Stimulated activated naive CD4-positive, alpha-beta T cell treated with Interleukin-2 at 50 U/mL for 16 hours (primary cell): ENCODE data around the gene WDR88.
"Not testable (repeated sequence)": the region's sequence is repeated elsewhere in the genome, so short reads cannot be mapped to it uniquely, and the experiment has no call there.

Experiments used
- DNase-seq: peaks from one replicate; lab custom pipeline; 2025; lab: John Stamatoyannopoulos, UW

The WDR88 gene

GRCh38 chr19:33171222-33171795, 39.4 kb downstream of the WDR88 start:
- no peak for DNase-seq

- DNase-seq, result no peak
Observed at GRCh38 chr19:33171916-33172359, 40.0 kb downstream of the WDR88 start.

GRCh38 chr19:33174186-33174585, 42.3 kb downstream of the WDR88 start:
- DNase-seq, result no peak

- no peak for DNase-seq
Observed at GRCh38 chr19:33175156-33175782, 43.4 kb downstream of the WDR88 start.

- DNase-seq, result no peak
Observed at GRCh38 chr19:33175886-33176669, 44.2 kb downstream of the WDR88 start.

GRCh38 chr19:33176670-33177416, 44.9 kb downstream of the WDR88 start:
- peak; percentile 95 for DNase-seq

DNA sequence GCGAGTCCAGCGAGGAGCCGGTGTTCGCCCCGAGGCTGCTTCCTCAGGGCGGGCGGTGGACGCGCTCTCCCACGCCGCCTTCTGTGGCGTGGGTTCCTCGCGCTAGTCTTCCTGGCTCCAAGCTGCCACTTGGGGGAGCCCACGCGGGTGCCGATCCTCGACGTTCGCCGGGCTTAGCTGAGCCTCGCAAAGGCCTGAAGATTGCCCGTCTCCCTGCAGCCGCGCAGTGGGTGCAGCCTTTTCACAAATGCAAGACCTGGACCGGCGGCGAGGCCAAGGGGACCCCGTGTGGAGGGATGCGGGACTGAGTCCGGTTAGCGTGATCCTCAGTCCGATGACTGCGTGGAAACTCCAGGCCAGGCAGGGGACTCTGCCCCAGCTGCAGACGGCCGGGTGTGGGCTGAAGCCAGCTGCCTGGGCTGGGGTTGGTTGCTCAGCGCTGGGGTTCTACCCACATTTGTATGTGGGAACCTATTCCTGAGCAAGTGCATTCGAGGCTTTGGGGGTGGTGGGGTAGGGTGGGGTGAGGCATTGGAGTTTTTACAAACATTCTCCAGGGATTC, 45.6 kb downstream of the WDR88 start:
- DNase-seq, result no peak

GRCh38 chr19:33186431-33187182, 54.7 kb downstream of the WDR88 start:
- DNase-seq, result no peak

DNA sequence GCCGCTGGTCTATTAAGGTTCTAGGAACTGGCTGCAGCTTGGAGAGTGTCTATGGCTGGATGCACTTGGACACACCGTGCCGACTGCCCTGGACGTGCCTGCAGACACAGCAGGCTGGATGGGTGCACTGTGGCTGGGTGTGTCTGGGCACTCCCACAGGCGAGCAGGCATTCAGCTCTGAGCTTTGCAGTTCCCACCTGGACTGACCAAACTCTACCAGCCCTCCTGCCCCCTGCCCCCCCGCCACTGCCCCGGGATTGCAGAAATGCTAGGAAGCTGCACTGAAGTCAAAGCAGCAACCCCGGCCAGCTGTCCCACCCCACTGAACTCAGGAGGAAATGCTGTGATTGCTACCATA, 55.2 kb downstream of the WDR88 start:
- DNase-seq, result no peak

DNA sequence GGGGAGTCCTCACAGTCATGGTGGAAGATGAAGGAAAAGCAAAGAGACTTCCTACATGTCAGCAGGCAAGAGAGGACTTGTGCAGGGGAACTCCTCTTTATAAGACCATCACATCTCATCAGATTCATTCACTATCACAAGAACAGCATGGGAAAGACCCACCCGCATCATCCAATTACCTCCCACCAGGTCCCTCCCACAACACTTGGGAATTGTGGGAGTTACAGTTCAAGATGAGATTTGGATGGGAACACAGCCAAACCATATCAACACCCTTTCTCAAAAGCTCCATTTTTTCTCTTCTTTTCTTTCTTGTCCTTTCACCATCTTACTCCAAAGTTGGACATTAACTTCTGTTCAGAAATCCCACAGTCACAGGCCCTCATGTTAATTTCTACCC, 57.5 kb downstream of the WDR88 start:
- DNase-seq, result no peak

- not testable (repeated sequence) for DNase-seq
Observed at GRCh38 chr19:33191092-33191491, 59.2 kb downstream of the WDR88 start.

- DNase-seq, result no peak
Observed at GRCh38 chr19:33191501-33191900, 59.6 kb downstream of the WDR88 start.

GRCh38 chr19:33192010-33192409, 60.1 kb downstream of the WDR88 start:
- DNase-seq, result no peak

- no peak for DNase-seq
Observed at GRCh38 chr19:33193269-33193864, 61.5 kb downstream of the WDR88 start.

GRCh38 chr19:33193865-33194362, 62.0 kb downstream of the WDR88 start, which contains the start of gene LRP3:
TSS of gene LRP3 (plus strand) at chr19:33194330. CDS start at chr19:33194786, 456 bp downstream.
- DNase-seq, result no peak

GRCh38 chr19:33194532-33194885, 62.6 kb downstream of the WDR88 start:
- no peak for DNase-seq

- no peak for DNase-seq
Observed at GRCh38 chr19:33194886-33195644, 63.2 kb downstream of the WDR88 start.

DNA sequence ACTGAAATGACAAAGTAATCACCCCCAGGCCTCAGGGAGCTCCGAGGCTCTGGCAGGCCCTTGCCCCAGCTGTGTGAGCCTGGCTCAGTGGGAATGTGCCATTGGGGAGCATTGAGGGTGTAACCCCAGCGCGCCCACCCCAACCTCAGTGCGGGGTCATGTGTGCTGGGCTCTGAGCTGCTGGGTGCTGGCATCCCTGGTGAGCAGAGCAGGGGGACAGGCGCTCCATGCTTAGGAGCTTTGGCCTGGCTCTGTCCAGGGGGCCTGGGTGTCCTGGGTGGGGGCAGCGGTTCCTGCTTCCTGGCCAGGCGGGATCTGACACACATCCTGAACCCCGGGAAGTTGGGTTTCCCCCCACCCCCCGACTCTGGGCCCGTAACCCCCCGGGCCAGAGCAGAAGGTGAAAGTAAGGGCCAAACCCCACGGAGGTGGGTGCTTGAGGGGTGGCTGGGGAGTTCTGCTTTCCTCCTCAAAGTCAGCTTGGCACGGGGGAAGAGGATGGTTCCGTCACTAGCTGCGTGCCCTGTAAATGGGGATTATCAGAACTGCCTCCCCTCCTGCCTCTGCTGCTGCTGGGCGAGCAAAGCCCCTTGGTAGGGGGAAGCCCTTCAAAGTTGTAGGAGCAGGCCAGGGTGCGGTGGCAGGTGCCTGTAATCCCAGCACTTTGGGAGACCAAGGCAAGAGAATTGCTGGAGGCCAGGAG, 63.9 kb downstream of the WDR88 start:
- DNase-seq, result no peak

- DNase-seq, result no peak
Observed at GRCh38 chr19:33196446-33197193, 64.7 kb downstream of the WDR88 start.
